Right lung (tissue), 5 donors: ENCODE results near the gene MINPP1. TPM values are rescaled to one million over a fixed set of nuclear protein-coding genes. Genes with fewer than 3 reads are reported as not detected.

Experiments
- DNase-seq, 2 donors: peaks; one replicate each; pipeline ENCODE4 v3.0.0-alpha.2; 2013
- polyA plus RNA-seq, 5 donors: library from polyadenylated mRNA; unstranded; fragments of 120-200 nt; gene quantifications; one replicate each; pipeline versions ENCODE4 v1.2.1 to v1.2.3, GENCODE V29; 2013; ENCODE audit warnings: inconsistent platforms in 1 of 5, low replicate concordance in 1 of 5; ENCODE audit not compliant: insufficient read length in 5 of 5, insufficient read depth in 1 of 5

Gene MINPP1
- polyA plus RNA-seq, 5 donors: 35.3 to 51.0 (median 45.9) TPM

GRCh38 chr10:87511526-87511925 is 6.8 kb downstream of the MINPP1 start:
- DNase-seq: no peak

- DNase-seq: no peak
Measured at GRCh38 chr10:87518937-87519336, 14.2 kb downstream of the MINPP1 start.

GRCh38 chr10:87519582-87519981 is 14.9 kb downstream of the MINPP1 start:
- no peak for DNase-seq

GRCh38 chr10:87523731-87524130 is 19.0 kb downstream of the MINPP1 start:
- no peak for DNase-seq

GRCh38 chr10:87524296-87524695 is 19.6 kb downstream of the MINPP1 start:
- no peak for DNase-seq

- DNase-seq: peak; percentile 65 to 80
Measured at GRCh38 chr10:87531908-87532622, 27.4 kb downstream of the MINPP1 start.

GRCh38 chr10:87532696-87533095 is 28.0 kb downstream of the MINPP1 start:
- no peak for DNase-seq

GRCh38 chr10:87534173-87534858 is 29.6 kb downstream of the MINPP1 start:
- DNase-seq: no peak

- DNase-seq: peak; percentile 38 to 61
Measured at GRCh38 chr10:87538092-87539015, 33.7 kb downstream of the MINPP1 start.

- no peak for DNase-seq
Measured at GRCh38 chr10:87541114-87541513, 36.4 kb downstream of the MINPP1 start.

GRCh38 chr10:87544721-87545120 is 40.0 kb downstream of the MINPP1 start:
- DNase-seq: no peak

- DNase-seq: no peak
Measured at GRCh38 chr10:87545783-87546182, 41.1 kb downstream of the MINPP1 start.

GRCh38 chr10:87546210-87546609 is 41.5 kb downstream of the MINPP1 start:
- DNase-seq: no peak

GRCh38 chr10:87546971-87547413 is 42.3 kb downstream of the MINPP1 start:
- DNase-seq: no peak

GRCh38 chr10:87547734-87548311 is 43.1 kb downstream of the MINPP1 start:
- no peak for DNase-seq

GRCh38 chr10:87550741-87551140 is 46.0 kb downstream of the MINPP1 start:
- no peak for DNase-seq

- DNase-seq: no peak
Measured at GRCh38 chr10:87551326-87551725, 46.6 kb downstream of the MINPP1 start.

GRCh38 chr10:87552248-87552929 is 47.7 kb downstream of the MINPP1 start:
- DNase-seq: no peak

GRCh38 chr10:87557409-87557808 is 52.7 kb downstream of the MINPP1 start:
- no peak for DNase-seq

- no peak for DNase-seq
Measured at GRCh38 chr10:87558333-87558732, 53.6 kb downstream of the MINPP1 start.

- DNase-seq: no peak
Measured at GRCh38 chr10:87559392-87559791, 54.7 kb downstream of the MINPP1 start.
